ENCODE data around the gene RPL13A. TPM values are rescaled to one million over a fixed set of nuclear protein-coding genes. Genes with fewer than 3 reads are reported as not detected.
A peak's percentile ranks its signal among the peaks of the same experiment; 100 is the strongest.

Gene RPL13A
- total and polyA plus RNA-seq, 2 of the 13 experiments (the other 11 are each of a cell fraction or from before 2014, with no cell fraction given): 2,601 to 3,407 TPM

DNA sequence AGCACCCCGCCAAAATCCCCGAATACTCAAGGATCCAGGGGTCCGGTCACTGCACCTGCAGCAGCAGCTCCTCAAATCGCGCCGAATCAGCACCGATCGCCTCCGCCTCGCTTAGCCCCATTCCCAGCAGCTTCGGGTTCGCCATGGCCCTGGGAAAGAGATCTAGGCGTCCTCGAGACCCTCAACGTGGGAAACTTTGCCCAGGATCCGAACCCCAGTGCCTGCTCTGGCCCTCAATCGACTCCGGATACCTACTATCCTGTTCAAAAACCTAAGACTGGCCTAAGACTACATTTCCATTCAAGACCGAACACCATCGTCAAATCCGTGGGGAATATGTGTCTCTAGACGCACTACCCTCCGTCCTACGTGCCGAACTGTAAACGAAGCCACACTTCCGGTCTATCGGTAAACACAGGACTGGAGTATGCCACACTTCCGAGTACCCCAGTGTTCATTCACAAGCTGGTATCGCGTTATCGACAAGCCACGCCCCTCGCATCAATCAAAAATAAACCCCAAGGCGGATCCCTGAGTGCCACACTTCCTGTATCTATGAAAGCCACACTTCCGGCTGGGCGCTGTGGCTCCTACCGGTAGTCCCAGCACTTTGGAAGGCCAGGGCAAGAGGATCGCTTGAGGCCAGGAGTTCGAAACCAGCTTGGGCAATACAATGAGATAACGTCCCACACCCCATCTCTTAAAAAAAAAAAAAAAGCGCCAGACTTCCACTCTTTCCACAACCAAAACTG lies 35.8 kb upstream of the RPL13A start, which contains the start of gene PIH1D1 (continued):
- no peak for TF ChIP-seq ZFP36L1 (CRISPR knock-in tag; IDR thresholded peaks at IDR 0.05)
- peak; percentile 12; the same call in 1 of the 2 replicates for TF ChIP-seq ZNF232 (CRISPR knock-in tag; IDR thresholded peaks at IDR 0.05; ENCODE audit: borderline replicate concordance)
- TF ChIP-seq, protein P1, sequence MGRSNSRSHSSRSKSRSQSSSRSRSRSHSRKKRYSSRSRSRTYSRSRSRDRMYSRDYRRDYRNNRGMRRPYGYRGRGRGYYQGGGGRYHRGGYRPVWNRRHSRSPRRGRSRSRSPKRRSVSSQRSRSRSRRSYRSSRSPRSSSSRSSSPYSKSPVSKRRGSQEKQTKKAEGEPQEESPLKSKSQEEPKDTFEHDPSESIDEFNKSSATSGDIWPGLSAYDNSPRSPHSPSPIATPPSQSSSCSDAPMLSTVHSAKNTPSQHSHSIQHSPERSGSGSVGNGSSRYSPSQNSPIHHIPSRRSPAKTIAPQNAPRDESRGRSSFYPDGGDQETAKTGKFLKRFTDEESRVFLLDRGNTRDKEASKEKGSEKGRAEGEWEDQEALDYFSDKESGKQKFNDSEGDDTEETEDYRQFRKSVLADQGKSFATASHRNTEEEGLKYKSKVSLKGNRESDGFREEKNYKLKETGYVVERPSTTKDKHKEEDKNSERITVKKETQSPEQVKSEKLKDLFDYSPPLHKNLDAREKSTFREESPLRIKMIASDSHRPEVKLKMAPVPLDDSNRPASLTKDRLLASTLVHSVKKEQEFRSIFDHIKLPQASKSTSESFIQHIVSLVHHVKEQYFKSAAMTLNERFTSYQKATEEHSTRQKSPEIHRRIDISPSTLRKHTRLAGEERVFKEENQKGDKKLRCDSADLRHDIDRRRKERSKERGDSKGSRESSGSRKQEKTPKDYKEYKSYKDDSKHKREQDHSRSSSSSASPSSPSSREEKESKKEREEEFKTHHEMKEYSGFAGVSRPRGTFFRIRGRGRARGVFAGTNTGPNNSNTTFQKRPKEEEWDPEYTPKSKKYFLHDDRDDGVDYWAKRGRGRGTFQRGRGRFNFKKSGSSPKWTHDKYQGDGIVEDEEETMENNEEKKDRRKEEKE (IDR thresholded peaks at IDR 0.05): no peak
- TF ChIP-seq PHF21A (CRISPR knock-in tag; IDR thresholded peaks at IDR 0.05): 0 out of 2 replicates have a peak, but pooled peaks have one; percentile 35
- TF ChIP-seq ZNF138 (CRISPR knock-in tag; IDR thresholded peaks at IDR 0.05; ENCODE audit: low read depth): 0 out of 2 replicates have a peak, but pooled peaks have one; percentile 49
- TF ChIP-seq ZNF782 (CRISPR knock-in tag; IDR thresholded peaks at IDR 0.05; ENCODE audit: borderline replicate concordance): no peak
- peak; percentile 65 for TF ChIP-seq MEIS1 (CRISPR knock-in tag; IDR thresholded peaks at IDR 0.05; ENCODE audit: borderline replicate concordance)
- peak; percentile 78 for TF ChIP-seq SP4 (CRISPR knock-in tag; IDR thresholded peaks at IDR 0.05)
- no peak for TF ChIP-seq ZNF737 (CRISPR knock-in tag; IDR thresholded peaks at IDR 0.05; ENCODE audit: borderline replicate concordance)
- TF ChIP-seq, protein P2, sequence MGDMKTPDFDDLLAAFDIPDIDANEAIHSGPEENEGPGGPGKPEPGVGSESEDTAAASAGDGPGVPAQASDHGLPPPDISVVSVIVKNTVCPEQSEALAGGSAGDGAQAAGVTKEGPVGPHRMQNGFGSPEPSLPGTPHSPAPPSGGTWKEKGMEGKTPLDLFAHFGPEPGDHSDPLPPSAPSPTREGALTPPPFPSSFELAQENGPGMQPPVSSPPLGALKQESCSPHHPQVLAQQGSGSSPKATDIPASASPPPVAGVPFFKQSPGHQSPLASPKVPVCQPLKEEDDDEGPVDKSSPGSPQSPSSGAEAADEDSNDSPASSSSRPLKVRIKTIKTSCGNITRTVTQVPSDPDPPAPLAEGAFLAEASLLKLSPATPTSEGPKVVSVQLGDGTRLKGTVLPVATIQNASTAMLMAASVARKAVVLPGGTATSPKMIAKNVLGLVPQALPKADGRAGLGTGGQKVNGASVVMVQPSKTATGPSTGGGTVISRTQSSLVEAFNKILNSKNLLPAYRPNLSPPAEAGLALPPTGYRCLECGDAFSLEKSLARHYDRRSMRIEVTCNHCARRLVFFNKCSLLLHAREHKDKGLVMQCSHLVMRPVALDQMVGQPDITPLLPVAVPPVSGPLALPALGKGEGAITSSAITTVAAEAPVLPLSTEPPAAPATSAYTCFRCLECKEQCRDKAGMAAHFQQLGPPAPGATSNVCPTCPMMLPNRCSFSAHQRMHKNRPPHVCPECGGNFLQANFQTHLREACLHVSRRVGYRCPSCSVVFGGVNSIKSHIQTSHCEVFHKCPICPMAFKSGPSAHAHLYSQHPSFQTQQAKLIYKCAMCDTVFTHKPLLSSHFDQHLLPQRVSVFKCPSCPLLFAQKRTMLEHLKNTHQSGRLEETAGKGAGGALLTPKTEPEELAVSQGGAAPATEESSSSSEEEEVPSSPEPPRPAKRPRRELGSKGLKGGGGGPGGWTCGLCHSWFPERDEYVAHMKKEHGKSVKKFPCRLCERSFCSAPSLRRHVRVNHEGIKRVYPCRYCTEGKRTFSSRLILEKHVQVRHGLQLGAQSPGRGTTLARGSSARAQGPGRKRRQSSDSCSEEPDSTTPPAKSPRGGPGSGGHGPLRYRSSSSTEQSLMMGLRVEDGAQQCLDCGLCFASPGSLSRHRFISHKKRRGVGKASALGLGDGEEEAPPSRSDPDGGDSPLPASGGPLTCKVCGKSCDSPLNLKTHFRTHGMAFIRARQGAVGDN (CRISPR knock-in tag; IDR thresholded peaks at IDR 0.05): peak; percentile 86
- peak; percentile 40 for TF ChIP-seq NCOA2 (CRISPR knock-in tag; IDR thresholded peaks at IDR 0.05)
- TF ChIP-seq NAIF1 (CRISPR knock-in tag; IDR thresholded peaks at IDR 0.05; ENCODE audit: borderline replicate concordance): no peak
- TF ChIP-seq YEATS4 (CRISPR knock-in tag; IDR thresholded peaks at IDR 0.05; ENCODE audit: borderline replicate concordance): peak; percentile 64
- TF ChIP-seq, protein P3, sequence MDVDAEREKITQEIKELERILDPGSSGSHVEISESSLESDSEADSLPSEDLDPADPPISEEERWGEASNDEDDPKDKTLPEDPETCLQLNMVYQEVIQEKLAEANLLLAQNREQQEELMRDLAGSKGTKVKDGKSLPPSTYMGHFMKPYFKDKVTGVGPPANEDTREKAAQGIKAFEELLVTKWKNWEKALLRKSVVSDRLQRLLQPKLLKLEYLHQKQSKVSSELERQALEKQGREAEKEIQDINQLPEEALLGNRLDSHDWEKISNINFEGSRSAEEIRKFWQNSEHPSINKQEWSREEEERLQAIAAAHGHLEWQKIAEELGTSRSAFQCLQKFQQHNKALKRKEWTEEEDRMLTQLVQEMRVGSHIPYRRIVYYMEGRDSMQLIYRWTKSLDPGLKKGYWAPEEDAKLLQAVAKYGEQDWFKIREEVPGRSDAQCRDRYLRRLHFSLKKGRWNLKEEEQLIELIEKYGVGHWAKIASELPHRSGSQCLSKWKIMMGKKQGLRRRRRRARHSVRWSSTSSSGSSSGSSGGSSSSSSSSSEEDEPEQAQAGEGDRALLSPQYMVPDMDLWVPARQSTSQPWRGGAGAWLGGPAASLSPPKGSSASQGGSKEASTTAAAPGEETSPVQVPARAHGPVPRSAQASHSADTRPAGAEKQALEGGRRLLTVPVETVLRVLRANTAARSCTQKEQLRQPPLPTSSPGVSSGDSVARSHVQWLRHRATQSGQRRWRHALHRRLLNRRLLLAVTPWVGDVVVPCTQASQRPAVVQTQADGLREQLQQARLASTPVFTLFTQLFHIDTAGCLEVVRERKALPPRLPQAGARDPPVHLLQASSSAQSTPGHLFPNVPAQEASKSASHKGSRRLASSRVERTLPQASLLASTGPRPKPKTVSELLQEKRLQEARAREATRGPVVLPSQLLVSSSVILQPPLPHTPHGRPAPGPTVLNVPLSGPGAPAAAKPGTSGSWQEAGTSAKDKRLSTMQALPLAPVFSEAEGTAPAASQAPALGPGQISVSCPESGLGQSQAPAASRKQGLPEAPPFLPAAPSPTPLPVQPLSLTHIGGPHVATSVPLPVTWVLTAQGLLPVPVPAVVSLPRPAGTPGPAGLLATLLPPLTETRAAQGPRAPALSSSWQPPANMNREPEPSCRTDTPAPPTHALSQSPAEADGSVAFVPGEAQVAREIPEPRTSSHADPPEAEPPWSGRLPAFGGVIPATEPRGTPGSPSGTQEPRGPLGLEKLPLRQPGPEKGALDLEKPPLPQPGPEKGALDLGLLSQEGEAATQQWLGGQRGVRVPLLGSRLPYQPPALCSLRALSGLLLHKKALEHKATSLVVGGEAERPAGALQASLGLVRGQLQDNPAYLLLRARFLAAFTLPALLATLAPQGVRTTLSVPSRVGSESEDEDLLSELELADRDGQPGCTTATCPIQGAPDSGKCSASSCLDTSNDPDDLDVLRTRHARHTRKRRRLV (CRISPR knock-in tag; IDR thresholded peaks at IDR 0.05): peak; percentile 73; the same call in 1 of the 2 replicates
- TF ChIP-seq AHR (CRISPR knock-in tag; IDR thresholded peaks at IDR 0.05): 0 out of 2 replicates have a peak, but pooled peaks have one; percentile 33
- peak; percentile 89 for TF ChIP-seq IRF2 (CRISPR knock-in tag; IDR thresholded peaks at IDR 0.05)
- TF ChIP-seq SIN3A (IDR thresholded peaks at IDR 0.05; ENCODE audit: borderline replicate concordance, low read depth, low read length): peak; percentile 94; the same call in 1 of the 2 replicates

All from HepG2 (cell line).